Neural cell (in vitro differentiated cells): ENCODE measurements around the gene KDM3B.

Experiments used
- EP300 ChIP-seq: fragments of 450-650 bp; conservative IDR thresholded peaks from 2 replicates; pipeline ENCODE4 v1.6.1; 2014; ENCODE audit warnings: antibody characterized with exemption, mild to moderate bottlenecking, moderate library complexity; ENCODE audit not compliant: poor library complexity, severe bottlenecking
- EZH2 ChIP-seq: fragments of 200-600, 300-800 bp; shearing (Covaris generic), sonication (generic); IDR thresholded peaks from 2 replicates; pipeline ENCODE4 v1.6.1; 2014; ENCODE audit warnings: antibody characterized with exemption, low read length, borderline replicate concordance, mild to moderate bottlenecking; ENCODE audit not compliant: insufficient read depth, poor library complexity, severe bottlenecking
- TF ChIP-seq, protein P1 (sequence below): fragments of 450-650 bp; IDR thresholded peaks from 2 replicates; pipeline ENCODE4 v1.5.1; 2014; ENCODE audit warnings: antibody characterized with exemption, mild to moderate bottlenecking, moderate library complexity; ENCODE audit not compliant: poor library complexity, severe bottlenecking

GRCh38 chr5:138441221-138441620, 88.7 kb downstream of the KDM3B start:
- TF ChIP-seq, protein P1, sequence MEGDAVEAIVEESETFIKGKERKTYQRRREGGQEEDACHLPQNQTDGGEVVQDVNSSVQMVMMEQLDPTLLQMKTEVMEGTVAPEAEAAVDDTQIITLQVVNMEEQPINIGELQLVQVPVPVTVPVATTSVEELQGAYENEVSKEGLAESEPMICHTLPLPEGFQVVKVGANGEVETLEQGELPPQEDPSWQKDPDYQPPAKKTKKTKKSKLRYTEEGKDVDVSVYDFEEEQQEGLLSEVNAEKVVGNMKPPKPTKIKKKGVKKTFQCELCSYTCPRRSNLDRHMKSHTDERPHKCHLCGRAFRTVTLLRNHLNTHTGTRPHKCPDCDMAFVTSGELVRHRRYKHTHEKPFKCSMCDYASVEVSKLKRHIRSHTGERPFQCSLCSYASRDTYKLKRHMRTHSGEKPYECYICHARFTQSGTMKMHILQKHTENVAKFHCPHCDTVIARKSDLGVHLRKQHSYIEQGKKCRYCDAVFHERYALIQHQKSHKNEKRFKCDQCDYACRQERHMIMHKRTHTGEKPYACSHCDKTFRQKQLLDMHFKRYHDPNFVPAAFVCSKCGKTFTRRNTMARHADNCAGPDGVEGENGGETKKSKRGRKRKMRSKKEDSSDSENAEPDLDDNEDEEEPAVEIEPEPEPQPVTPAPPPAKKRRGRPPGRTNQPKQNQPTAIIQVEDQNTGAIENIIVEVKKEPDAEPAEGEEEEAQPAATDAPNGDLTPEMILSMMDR: no peak
- TF ChIP-seq EP300 (no peak), EZH2 (no peak)
